Measurements from ENCODE around the gene PRDX6.
"Not testable (repeated sequence)": the region's sequence is repeated elsewhere in the genome, so short reads cannot be mapped to it uniquely, and the experiment has no call there.

Gene PRDX6

DNA sequence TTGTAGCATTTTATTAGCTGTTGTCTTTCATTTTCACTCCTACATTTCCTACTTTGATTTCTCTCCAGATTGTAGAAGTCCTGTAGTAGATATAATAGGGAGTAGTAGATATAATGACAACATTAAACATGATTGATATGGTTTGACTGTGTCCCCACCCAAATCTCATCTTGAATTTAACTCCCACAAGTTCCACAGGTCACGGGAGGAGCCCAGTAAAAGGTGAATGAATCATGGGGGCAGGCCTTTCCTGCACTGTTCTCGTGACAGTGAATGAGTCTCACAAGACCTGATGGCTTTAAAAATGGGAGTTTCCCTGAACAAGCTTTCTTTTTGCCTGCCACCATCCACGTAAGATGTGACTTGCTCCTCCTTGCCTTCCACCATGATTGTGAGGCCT is 7.5 kb upstream of the PRDX6 start:
- DNase-seq = no peak

DNA sequence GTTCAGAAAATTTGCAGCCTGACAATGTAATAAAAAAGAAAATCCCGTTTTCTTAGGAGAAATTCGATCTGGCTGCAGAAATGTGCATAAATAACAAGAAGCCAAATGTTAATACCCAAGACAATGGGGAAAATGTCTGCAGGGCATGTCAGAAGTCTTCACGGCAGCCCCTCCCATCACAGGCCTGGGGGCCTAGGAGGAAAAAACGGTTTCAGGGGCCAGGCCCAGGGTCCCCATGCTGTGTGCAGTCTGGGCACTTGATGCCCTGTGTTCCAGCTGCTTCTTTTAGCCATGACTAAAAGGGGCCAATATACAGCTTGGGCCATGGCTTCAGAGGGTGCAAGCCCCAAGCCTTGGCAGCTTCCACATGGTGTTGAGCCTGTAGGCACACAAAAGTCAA is 6.5 kb upstream of the PRDX6 start:
- DNase-seq = no peak

DNA sequence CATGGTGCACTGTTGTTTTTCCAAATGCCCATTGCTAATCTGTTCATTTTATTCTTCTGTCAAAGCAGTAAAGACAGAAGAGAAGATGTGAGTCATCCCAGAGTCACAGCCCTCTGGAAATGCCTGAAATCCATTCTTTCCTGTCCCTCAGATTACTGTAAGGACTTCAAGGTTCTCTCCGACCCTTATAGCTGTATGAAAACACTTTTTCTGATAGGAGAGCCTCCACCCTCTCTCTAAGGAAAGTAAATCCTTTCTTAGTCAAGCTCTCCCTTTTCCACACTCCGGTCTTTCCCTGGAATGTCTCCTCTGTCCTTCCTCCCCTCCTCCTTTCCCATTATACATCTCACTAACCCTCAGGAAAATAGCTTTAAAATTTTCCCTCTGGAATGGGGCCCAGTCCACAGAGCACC is 3.5 kb upstream of the PRDX6 start:
- no peak for DNase-seq

DNA sequence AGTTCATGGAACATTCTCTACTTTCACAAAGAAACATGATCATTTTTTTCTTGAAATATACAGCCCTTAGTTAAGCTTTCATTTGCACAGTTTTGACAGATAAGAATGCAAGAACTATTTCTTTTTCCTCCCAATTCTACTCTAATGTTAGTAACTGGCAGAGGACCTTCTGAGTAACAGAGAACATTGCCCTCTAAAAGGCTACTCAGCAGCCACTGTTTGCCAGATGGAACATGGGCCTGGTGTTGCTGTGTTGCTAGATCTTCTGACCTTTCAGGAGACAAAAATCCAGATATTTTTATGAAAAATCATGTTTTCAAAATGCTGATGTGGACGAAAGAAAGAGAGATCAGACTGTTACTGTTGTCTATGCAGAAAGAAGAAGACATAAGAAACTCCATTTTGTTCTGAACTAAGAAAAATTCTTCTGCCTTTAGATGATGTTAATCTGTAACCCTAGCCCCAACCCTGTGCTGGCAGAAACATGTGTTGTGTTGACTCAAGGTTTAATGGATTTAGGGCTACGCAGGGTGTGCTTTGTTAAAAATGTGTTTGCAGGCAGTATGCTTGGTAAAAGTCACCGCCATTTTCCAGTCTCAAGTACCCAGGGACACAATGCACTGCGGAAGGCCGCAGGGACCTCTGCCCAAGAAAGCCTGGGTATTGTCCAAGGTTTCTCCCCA is 2.9 kb upstream of the PRDX6 start:
- no peak for DNase-seq

DNA sequence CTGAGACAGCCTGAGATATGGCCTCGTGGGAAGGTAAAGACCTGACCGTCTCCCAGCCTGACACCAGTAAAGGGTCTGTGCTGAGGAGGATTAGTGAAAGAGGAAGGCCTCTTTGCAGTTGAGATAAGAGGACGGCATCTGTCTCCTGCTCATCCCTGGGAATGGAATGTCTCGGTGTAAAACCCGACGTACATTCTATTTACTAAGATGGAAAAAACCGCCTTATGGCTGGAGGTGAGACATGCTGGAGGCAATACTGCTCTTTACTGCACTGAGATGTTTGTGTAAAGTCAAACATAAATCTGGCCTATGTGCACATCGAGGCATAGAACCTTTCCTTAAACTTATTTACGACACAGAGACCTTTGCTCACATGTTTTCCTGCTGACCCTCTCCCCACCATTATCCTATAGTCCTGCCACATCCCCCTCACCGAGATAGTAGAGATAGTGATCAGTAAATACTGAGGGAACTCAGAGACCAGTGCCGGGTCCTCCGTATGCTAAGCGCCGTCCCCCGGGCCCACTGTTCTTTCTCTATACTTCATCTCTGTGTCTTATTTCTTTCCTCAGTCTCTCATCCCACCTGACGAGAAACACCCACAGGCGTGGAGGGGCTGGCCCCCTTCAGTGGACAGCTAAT is 2.2 kb upstream of the PRDX6 start:
- not testable (repeated sequence) for DNase-seq

DNA sequence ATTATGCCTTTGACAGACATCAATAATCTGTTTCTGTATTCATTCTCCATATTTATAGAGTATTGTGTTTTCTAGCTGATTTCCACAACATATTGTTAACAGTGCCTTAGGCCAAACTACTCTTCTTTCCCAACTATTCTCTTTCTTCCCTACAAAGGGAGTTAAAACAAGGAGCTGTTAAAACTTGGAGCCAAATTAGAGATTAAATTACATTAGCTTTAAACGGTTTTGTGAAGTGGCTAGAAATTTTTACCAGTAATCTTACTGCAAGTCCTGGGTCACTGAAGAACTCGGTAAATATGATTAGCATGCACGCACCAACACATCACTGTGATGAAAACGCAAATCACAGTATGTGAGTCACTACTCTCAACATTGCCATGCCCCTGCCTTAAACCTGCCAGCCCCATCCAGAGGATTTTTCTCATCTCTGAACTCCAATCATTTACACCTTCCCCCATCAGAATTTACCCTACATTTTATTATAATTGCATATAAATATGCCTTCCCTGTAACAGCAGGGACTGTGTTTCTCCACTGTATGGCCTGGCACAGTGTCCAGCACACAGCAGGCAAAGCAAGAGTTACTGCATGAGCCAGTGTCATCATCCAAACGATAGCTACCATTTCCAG is 1.5 kb upstream of the PRDX6 start:
- no peak for DNase-seq

DNA sequence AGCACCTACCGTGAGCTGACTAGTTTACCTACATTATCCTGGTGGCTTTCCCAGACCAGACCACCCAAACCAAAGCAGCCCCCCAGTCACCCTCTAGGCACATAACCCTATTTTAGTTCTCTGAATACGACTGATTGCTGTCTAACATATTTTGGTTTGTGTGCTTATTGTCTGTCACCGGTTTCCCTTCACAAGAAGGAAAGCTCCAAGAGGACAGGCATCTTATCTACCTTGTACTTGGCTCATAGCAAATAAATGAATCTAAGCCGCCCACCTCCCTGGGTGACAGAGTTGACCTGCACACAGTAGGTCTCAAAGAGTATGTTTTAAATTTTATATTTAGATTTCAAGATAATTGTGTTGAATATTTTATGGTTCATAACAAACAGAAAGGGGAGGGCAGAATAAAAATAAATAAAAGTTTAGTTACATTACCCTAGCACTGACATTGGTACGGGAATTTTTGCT is 904 bp upstream of the PRDX6 start:
- no peak for DNase-seq

DNA sequence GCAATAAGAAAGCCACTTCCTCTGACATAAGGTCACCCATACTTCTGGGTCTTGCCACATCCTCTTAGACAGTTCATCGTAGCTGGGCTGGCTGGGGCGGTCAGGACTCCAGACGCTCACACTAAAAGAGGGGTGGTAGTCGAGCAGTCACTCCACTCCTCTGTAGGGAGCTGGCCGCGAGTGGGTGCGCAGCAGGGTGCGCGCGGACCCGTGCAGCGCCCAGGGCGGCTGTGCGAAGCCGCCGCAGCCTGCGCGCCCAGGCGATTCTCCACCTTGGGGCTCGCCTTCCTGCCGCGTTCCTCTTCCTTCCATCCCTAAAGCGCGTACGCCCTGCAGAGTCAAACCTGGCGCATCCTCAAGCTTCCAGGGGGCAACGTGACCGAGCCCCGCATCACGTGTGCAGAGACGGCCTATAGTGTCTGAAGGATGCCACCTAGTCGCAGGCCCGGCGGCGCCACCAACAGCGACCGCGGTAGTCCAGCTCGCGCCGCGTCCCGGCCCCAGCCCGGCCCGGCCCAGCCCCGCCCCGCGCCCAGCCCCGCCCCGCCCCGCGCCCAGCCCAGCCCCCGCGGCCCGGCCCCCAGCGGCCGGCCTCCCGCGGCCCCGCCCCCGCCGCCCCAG is 360 bp upstream of the PRDX6 start:
- peak; percentile 77 to 95 for DNase-seq

DNA sequence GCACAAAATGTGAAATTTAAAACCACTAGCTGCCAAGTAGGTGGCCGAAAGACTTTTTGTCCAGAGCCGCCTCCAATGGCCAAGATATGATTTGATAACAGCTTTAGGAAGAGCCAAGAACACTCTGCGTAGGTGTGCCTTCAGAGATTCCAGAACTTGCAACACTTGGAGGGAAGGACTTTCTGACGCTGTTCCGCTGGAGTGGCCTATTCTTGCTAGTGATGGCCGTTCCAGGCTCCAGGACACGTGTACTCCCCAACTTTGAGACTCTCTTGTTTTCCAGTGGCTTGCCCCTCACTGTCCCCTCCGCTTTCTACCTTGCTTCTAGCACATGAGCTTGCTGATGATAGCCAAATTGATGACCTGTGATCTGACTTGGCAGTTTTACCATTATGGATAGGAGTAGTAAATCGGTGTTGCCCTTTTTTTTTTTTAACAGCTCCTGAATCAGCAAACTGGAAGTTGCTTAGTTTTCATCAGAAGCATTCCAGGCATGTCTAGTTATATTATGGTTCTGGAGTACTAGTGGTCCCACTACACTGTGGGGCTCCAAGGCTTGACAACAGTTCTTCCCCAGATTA is 1.0 kb downstream of the PRDX6 start:
- DNase-seq = peak in 1 of 2 experiments; percentile 24

DNA sequence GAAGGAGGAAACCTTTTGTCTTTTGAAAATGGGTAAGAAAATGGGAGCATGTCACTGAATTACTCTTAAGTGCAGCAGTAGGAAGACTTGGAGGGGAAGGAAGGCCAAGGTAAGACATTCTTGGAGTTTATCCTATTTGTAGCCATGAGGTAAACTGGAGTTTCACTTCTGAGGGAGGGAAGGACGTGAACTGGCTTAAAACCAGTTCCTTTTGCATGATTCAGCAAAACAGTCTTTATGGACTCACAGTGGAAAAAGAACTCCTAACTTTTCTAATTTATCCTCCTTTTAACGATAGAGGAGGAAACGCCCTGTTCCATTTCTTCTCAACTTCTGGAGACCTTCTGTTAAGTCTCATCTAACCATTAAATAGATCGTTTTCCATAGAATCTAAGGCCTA is 2.5 kb downstream of the PRDX6 start:
- no peak for DNase-seq

DNA sequence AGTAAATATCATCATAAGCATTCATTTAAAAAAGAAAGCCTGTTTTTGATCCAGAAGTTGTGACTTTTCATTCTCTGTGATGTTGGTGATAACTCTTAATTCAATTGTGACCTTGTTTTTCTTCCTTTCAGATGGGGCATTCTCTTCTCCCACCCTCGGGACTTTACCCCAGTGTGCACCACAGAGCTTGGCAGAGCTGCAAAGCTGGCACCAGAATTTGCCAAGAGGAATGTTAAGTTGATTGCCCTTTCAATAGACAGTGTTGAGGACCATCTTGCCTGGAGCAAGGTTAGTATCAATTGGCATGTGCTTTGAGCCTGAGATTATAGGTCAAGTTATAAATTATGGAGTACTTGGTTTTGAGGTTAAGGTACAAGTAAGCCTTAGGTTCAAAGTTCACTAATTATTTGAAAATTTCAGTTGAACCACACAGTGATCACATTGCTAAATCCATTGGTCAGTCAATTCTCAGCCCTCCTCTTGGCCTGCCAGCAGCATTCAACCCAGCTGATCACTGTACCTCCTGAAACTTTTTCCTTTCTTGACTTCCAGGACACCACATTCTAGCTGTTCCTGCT is 4.1 kb downstream of the PRDX6 start:
- no peak for DNase-seq

DNA sequence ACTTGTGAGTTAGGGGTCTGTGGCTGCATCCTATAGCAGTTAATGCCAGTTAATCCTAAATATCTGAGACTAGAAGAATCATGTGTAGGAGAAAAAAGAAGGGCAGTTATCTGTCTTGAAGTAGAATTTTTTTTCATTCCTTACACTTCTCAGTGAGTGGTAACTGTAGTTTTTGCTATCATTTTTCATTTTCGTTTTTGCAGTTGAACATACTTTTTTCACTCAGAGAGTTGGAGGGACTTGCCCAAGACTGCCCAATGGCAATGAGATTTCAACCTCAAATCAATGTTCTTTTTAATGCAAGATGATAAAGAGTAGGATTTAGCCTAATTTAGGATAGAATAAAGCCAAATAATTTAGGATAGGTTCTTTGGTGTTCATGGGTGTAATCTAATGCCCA is 5.5 kb downstream of the PRDX6 start:
- DNase-seq = no peak

DNA sequence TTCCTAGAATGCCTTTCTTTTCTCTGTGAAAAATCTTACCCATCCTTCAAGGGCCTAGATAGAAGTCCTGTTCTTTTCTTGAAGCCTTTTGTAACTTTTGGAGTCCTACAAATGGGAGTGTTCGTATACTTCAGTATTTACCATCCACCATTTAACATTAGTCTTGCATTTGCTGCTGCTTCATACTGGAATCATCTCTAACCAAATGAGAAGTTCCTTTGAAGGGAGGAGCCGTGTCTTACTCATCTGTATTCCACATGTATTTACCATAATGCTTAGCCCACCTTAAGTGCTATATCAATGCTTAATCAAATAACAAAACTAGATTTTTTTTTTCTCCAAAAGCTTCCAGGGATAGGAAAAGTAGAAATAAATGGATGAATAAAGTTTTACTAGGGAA is 7.1 kb downstream of the PRDX6 start:
- no peak for DNase-seq

DNA sequence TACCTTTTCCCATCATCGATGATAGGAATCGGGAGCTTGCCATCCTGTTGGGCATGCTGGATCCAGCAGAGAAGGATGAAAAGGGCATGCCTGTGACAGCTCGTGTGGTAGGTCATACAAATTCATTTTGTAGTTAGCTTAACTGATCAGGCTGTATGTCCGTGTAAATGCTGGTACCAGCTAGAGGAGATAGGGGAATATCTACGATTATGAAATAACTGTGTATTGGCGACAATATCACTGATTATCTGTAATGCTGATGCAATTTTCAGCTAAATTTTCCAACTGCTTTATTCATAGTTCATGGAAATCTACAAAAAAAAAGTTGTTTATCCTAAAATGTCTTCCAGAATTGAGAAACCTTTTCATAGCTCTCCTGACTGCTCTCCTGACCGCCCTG is 8.3 kb downstream of the PRDX6 start:
- DNase-seq = no peak

DNA sequence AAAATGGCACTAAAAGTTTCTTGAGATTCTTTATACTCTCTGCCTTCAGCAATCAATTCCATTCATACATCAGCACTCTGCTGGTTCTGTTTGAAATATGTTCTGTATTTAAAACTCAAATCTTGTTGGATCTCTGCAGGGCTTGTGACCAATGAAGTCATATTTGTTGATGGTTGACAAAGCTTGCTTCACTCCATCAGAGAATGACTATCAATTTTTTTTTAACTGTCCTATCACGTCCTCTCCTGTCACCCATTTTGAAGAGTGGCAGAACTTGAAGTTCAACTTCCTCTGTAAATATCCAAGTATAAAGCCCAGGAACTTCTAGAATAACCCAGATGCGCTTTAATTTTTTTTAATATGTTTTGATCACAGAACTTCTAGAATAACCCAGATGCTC is 10.9 kb downstream of the PRDX6 start:
- DNase-seq = no peak

DNA sequence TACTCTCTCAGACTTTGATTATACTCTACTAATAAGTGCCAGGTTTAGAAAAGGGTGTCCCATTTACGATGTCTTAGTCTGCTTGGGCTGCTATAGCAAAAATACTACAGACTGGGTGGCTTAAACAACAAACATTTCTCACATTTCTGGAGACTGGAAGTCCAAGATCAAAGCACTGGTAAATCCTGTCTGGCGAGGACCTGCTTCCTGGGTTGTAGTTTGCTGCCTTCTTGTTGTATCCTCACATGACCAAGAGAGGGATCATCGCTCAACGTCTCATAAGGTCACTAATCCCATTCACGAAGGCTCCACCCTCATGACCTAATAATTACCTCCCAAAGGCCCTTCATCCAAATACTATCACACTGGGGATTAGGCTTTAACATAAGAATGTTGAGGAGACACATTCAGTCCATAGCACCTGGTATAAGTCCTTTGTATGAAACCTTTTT is 12.0 kb downstream of the PRDX6 start:
- no peak for DNase-seq

DNA sequence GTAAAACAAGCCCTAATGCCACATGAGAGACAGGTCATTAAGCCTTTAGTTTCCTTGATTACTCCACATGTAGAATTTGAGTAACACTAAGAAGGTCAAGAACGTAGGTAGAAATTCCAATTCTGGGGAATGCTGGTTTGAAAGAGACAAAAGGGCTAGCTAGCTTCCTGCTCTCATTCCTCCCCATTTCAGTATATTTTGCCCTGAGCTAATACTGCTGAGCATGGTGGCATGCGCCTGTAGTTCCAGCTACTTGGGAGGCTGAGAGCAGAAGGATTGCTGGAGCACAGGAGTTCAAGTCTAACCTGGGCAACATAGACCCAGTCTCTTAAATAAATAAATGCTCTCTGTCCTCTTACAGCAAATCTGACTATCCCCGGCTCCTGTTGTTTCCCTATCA is 12.8 kb downstream of the PRDX6 start:
- DNase-seq = no peak

DNA sequence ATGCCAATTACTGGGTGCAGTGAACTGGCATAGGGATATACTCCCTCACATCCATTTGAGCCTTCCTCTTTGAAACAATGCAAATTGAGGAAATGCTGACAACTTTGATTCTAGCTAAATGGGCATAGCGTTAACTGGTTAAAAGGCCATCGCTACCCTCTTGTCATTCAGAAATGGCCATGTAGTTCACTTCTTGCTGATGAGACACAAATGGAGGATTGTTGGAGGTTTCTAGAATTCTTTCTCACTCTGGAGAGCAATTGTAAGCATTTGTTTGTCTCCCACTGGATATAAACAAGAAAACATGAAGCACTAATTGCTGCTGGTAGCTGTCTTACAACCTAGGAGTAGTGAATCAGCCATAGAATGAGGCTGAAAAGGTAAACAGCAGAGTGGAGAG is 14.4 kb downstream of the PRDX6 start:
- DNase-seq = no peak

DNA sequence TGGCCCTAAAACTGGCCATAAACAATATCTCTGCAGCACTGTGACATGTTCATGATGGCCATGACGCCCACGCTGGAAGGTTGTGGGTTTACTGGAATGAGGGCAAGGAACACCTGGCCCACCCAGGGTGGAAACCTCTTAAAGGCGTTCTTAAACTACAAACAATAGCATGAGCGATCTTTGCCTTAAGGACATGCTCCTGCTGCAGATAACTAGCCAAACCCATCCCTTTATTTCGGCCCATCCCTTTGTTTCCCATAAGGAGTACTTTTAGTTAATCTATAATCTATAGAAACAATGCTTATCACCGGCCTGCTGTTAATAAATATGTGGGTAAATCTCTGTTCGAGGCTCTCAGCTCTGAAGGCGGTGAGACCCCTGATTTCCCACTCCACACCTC is 16.0 kb downstream of the PRDX6 start:
- DNase-seq = not testable (repeated sequence)

DNA sequence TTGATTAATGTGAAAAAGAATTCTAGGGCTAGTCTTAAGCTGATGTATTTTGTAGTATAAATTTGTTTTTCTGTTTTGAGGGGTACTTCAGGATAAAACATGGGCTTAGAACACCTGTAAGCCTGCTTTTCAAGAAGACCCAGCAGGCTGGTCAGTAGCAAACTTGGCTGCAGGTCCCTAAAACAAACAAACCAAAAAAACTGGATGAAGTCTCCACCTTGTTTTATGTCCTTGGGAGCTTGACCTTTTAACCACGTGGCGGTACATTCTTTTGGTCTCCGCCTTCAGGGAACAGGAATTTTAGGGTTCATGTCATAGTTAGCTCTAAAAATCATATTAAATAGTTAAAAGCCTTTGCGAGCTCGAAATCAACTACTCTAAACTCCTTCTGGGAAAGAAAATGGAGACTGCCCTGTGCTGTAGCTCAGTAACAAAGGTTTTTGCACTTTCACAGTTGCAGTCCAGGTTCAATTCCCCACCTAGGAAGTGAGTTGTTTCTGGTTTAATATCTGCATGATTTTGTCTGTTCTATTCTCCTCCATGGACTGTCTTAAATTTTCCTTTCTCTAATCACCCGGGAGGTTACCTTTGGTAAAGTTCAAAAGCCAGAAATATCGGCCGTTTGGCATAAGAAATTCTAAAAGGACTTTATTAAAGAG is 18.6 kb downstream of the PRDX6 start:
- DNase-seq = no peak

DNA sequence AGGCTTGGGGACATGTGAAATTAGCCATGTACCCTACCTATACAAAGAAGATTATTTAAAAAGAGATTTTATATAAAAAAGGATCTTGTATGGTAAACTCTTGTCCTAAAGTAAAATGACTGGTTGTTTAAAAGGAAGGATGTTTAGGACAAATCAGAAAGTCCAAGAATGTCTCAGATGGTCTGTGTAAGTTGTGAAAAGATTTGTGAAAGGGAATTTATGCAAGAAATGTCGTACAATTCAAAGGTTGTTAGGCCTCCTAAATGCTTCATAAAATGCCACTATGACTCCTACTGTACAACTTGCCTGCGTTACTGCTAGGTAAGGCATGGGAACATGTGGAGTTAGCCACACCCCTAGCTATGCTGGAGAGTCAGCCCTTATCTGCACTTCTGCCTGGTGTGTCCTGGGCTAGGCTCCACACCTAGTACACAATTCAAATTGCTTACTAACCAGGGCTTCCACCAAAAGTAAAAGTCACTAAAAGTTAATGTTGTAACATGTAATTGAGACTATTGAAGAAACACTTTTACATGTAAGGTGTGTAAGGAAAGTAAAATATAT is 19.7 kb downstream of the PRDX6 start:
- DNase-seq = no peak

DNA sequence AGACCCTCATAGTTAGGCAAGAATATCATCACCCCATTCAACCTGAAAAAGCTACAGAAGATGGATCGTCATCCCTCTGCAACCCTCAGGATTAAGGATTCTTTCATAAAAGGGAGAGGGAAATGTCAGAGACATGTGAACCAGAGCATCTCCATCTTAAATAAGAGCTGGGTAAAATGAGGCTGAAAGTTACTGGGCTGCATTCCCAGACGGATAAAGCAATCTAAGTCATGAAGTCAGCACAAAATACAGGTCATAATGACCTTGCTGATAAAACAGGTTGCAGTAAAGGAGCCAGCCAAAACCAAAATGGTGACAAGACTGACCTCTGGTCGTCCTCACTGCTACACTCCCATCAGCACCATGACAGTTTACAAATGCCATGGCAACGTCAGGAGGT is 22.6 kb downstream of the PRDX6 start:
- no peak for DNase-seq

Data from NCI-H446 (cell line).